Vagina (tissue), 2 donors: ENCODE results near the gene KRT16. TPM values are rescaled to one million over a fixed set of nuclear protein-coding genes. Genes with fewer than 3 reads are reported as not detected.

Source experiments
- DNase-seq, 2 donors: peaks; one replicate each; pipeline ENCODE4 v3.0.0-alpha.2; 2017; ENCODE audit errors: extremely low spot score in 2 of 2
- H3K27ac ChIP-seq: fragments of 200-600 bp; sonication (generic); one replicate; pipeline ENCODE4 v1.5.1; 2019
- H3K27me3 ChIP-seq: fragments of 200-600 bp; sonication (generic); one replicate; pipeline ENCODE4 v1.5.1; 2019
- H3K36me3 ChIP-seq, 2 donors: fragments of 200-600 bp; sonication (generic); one replicate each; pipeline ENCODE4 v1.5.1; 2017 to 2019
- H3K4me1 ChIP-seq: fragments of 200-600 bp; sonication (generic); one replicate; pipeline ENCODE4 v1.5.1; 2019
- H3K4me3 ChIP-seq, 2 donors: fragments of 200-600 bp; sonication (generic); 1 replicate in 1 of 2; 2 replicates in 1 of 2; pipeline ENCODE4 v1.5.1; 2016 to 2019
- H3K9me3 ChIP-seq: fragments of 200-600 bp; sonication (generic); one replicate; pipeline ENCODE4 v1.5.1; 2019
- CTCF ChIP-seq, 3 experiments: fragments of 450-650 bp in 2 of 3; fragments of 200-600 bp in 1 of 3; sonication (generic) in 1 of 3; IDR thresholded peaks; one replicate each; pipeline ENCODE4 v1.5.1; 2017 to 2019; ENCODE audit warnings: antibody characterized with exemption in 3 of 3, mild to moderate bottlenecking in 2 of 3, moderate library complexity in 2 of 3
- POLR2A ChIP-seq, 2 donors: fragments of 450-650 bp; IDR thresholded peaks; one replicate each; pipeline ENCODE4 v1.6.1; 2017; ENCODE audit warnings: antibody characterized with exemption in 2 of 2, mild to moderate bottlenecking in 2 of 2, moderate library complexity in 2 of 2
- POLR2AphosphoS5 ChIP-seq, 2 donors: sonication (generic); formaldehyde crosslinking; IDR thresholded peaks; one replicate each; pipeline ENCODE4 v1.9.0; 2017; ENCODE audit warnings: antibody characterized with exemption in 2 of 2, mild to moderate bottlenecking in 2 of 2, low read depth in 1 of 2; ENCODE audit not compliant: insufficient read depth in 1 of 2
- intact Hi-C: fragments of 100-400 bp; cut with DNase I; formaldehyde crosslinking; loops from one replicate; pipeline ENCODE4 v1.15.1; 2023
- total RNA-seq: library from RNA; depleted of rRNA; stranded (reverse); fragments of >200 nt; gene quantifications from one replicate; pipeline ENCODE4 v1.2.3, GENCODE V29; 2016

Gene KRT16
- total RNA-seq, 1 donor from 2014 or later = 872 TPM

GRCh38 chr17:41600318-41600717 lies 12.2 kb downstream of the KRT16 start:
- TF ChIP-seq POLR2A (IDR thresholded peaks at IDR 0.05) = no peak
- no peak for TF ChIP-seq CTCF (IDR thresholded peaks at IDR 0.05)
- no peak for TF ChIP-seq POLR2AphosphoS5 (IDR thresholded peaks at IDR 0.05; ENCODE audit: insufficient read depth in 1 of 2, low read depth in 1 of 2)
- no peak for DNase-seq
- H3K4me3 ChIP-seq = peak overlapping the region in 1 of 2 donors; percentile 16
- H3K36me3 ChIP-seq = no peaks in the 10 kb centered on the region
- no peaks in the 10 kb centered on the region for H3K27me3 ChIP-seq
- H3K27ac ChIP-seq = peak overlapping the region; percentile 73
- H3K9me3 ChIP-seq = no peaks in the 10 kb centered on the region
- intact Hi-C loops = no loop called here
- H3K4me1 ChIP-seq = peaks cover 19% of the 10 kb centered on the region

GRCh38 chr17:41599680-41600079 lies 12.9 kb downstream of the KRT16 start:
- DNase-seq = no peak
- intact Hi-C loops = no loop called here
- H3K9me3 ChIP-seq = no peaks in the 10 kb centered on the region
- no peak overlapping the region for H3K4me3 ChIP-seq
- peaks cover 19% of the 10 kb centered on the region for H3K4me1 ChIP-seq
- no peak for TF ChIP-seq POLR2A (IDR thresholded peaks at IDR 0.05)
- TF ChIP-seq CTCF (IDR thresholded peaks at IDR 0.05) = no peak
- TF ChIP-seq POLR2AphosphoS5 (IDR thresholded peaks at IDR 0.05; ENCODE audit: insufficient read depth in 1 of 2, low read depth in 1 of 2) = no peak
- peak overlapping the region; percentile 73 for H3K27ac ChIP-seq
- no peaks in the 10 kb centered on the region for H3K36me3 ChIP-seq
- H3K27me3 ChIP-seq = no peaks in the 10 kb centered on the region

GRCh38 chr17:41595585-41595984 lies 17.0 kb downstream of the KRT16 start:
- Histone ChIP-seq H3K4me1 (peaks cover 9% of the 10 kb centered on the region), H3K27me3 (no peaks in the 10 kb centered on the region), H3K36me3 (no peaks in the 10 kb centered on the region), H3K9me3 (no peaks in the 10 kb centered on the region), H3K4me3 (no peak overlapping the region), H3K27ac (no peak overlapping the region)
- intact Hi-C loops = no loop called here
- no peak for DNase-seq
- TF ChIP-seq POLR2A (IDR thresholded peaks at IDR 0.05) (no peak), POLR2AphosphoS5 (IDR thresholded peaks at IDR 0.05; ENCODE audit: insufficient read depth in 1 of 2, low read depth in 1 of 2) (no peak)

- no peak for DNase-seq
- Histone ChIP-seq H3K27me3 (no peaks in the 10 kb centered on the region), H3K36me3 (no peaks in the 10 kb centered on the region), H3K9me3 (no peaks in the 10 kb centered on the region), H3K4me1 (peaks cover under 1% of the 10 kb centered on the region), H3K27ac (no peak overlapping the region), H3K4me3 (no peak overlapping the region)
- TF ChIP-seq CTCF (IDR thresholded peaks at IDR 0.05) = no peak
- TF ChIP-seq POLR2A (IDR thresholded peaks at IDR 0.05) = no peak
- TF ChIP-seq POLR2AphosphoS5 (IDR thresholded peaks at IDR 0.05; ENCODE audit: insufficient read depth in 1 of 2, low read depth in 1 of 2) = no peak
- intact Hi-C loops = no loop called here
Observed at GRCh38 chr17:41594363-41594915, 18.1 kb downstream of the KRT16 start.

- intact Hi-C loops = no loop called here
- Histone ChIP-seq H3K36me3 (no peaks in the 10 kb centered on the region), H3K4me1 (no peaks in the 10 kb centered on the region), H3K9me3 (no peaks in the 10 kb centered on the region), H3K4me3 (no peak overlapping the region), H3K27ac (no peak overlapping the region), H3K27me3 (no peaks in the 10 kb centered on the region)
- TF ChIP-seq POLR2A (IDR thresholded peaks at IDR 0.05) = no peak
- TF ChIP-seq CTCF (IDR thresholded peaks at IDR 0.05) = no peak
- TF ChIP-seq POLR2AphosphoS5 (IDR thresholded peaks at IDR 0.05; ENCODE audit: insufficient read depth in 1 of 2, low read depth in 1 of 2) = no peak
- DNase-seq = no peak
Observed at GRCh38 chr17:41593306-41593981, 19.1 kb downstream of the KRT16 start.
